GM21825 (cell line): ENCODE results near the gene TLR10.
"Not testable (repeated sequence)": the region's sequence is repeated elsewhere in the genome, so short reads cannot be mapped to it uniquely, and the experiment has no call there.

Experiments used
- ATAC-seq: cut with Tn5 transposase; IDR thresholded peaks from one replicate; pipeline ENCODE4 v1.9.1; 2021; ENCODE audit warnings: mild to moderate bottlenecking, moderate library complexity; ENCODE audit not compliant: unreplicated experiment

TLR10 gene

GRCh38 chr4:38769857-38770256 is 12.9 kb downstream of the TLR10 start:
- no peak for ATAC-seq

GRCh38 chr4:38769441-38769840 is 13.3 kb downstream of the TLR10 start:
- no peak for ATAC-seq

- ATAC-seq = no peak
Observed at GRCh38 chr4:38768968-38769394, 13.8 kb downstream of the TLR10 start.

- not testable (repeated sequence) for ATAC-seq
Observed at GRCh38 chr4:38766940-38767339, 15.8 kb downstream of the TLR10 start.

GRCh38 chr4:38765382-38765781 is 17.4 kb downstream of the TLR10 start:
- no peak for ATAC-seq

GRCh38 chr4:38764277-38764676 is 18.5 kb downstream of the TLR10 start:
- ATAC-seq = no peak

GRCh38 chr4:38762560-38762959 is 20.2 kb downstream of the TLR10 start:
- ATAC-seq = no peak

- no peak for ATAC-seq
Observed at GRCh38 chr4:38759790-38760122, 23.0 kb downstream of the TLR10 start.

- ATAC-seq = no peak
Observed at GRCh38 chr4:38759113-38759789, 23.5 kb downstream of the TLR10 start.

- no peak for ATAC-seq
Observed at GRCh38 chr4:38757945-38758600, 24.7 kb downstream of the TLR10 start.

- no peak for ATAC-seq
Observed at GRCh38 chr4:38752941-38753806, 29.6 kb downstream of the TLR10 start.

GRCh38 chr4:38752372-38752940 is 30.3 kb downstream of the TLR10 start:
- peak; percentile 95 for ATAC-seq

GRCh38 chr4:38751341-38752010 is 31.3 kb downstream of the TLR10 start:
- no peak for ATAC-seq

GRCh38 chr4:38749336-38749735 is 33.5 kb downstream of the TLR10 start:
- ATAC-seq = no peak

GRCh38 chr4:38747629-38748028 is 35.2 kb downstream of the TLR10 start:
- ATAC-seq = no peak

- no peak for ATAC-seq
Observed at GRCh38 chr4:38745881-38746280, 36.9 kb downstream of the TLR10 start.

- no peak for ATAC-seq
Observed at GRCh38 chr4:38743866-38744265, 38.9 kb downstream of the TLR10 start.

- ATAC-seq = no peak
Observed at GRCh38 chr4:38740303-38740702, 42.5 kb downstream of the TLR10 start.

- ATAC-seq = no peak
Observed at GRCh38 chr4:38738940-38739803, 43.6 kb downstream of the TLR10 start.

GRCh38 chr4:38735870-38736269 is 46.9 kb downstream of the TLR10 start:
- no peak for ATAC-seq
